H1 (cell line): ENCODE results near the gene CAMKK1. TPM values are rescaled to one million over a fixed set of nuclear protein-coding genes. Genes with fewer than 3 reads are reported as not detected.

Experiments used
- CEBPB ChIP-seq: IDR thresholded peaks from 2 replicates; pipeline ENCODE4 v1.6.1; 2012; ENCODE audit warnings: low read depth, low read length
- NANOG ChIP-seq: IDR thresholded peaks from 2 replicates; pipeline ENCODE4 v1.6.1; 2011; ENCODE audit warnings: low read length, low read depth, mild to moderate bottlenecking, inconsistent platforms; ENCODE audit not compliant: insufficient read depth, poor library complexity, severe bottlenecking
- RBBP5 ChIP-seq: IDR thresholded peaks from 2 replicates; pipeline ENCODE4 v1.7.1; 2012; ENCODE audit warnings: low read depth, mild to moderate bottlenecking, inconsistent platforms, low read length, moderate library complexity, borderline replicate concordance
- polyA plus RNA-seq, 7 experiments: library from polyadenylated mRNA; depleted of rRNA in 3 of 7; stranded (reverse) in 5 of 7; unstranded in 2 of 7; fragments of >200 nt in 5 of 7; fragments of 200-250 nt in 2 of 7; gene quantifications; 1 replicate in 5 of 7; 2 replicates in 1 of 7; 4 replicates in 1 of 7; pipeline versions ENCODE4 v1.2.1 to v1.2.3, GENCODE V29; 2011 to 2013; ENCODE audit warnings: missing spikeins in 2 of 7, mixed read lengths in 2 of 7
- total RNA-seq: library from RNA; stranded (reverse); fragmentation: NEBNext Ultra II Directional; extraction: Animal tissue kit (Norgen Biotek cat#: 25700); gene quantifications from 2 replicates; pipeline ENCODE4 v1.2.1, GENCODE V29; 2021
- TF ChIP-seq, protein P1 (sequence below): IDR thresholded peaks from 2 replicates; pipeline ENCODE4 v1.6.1; 2012; ENCODE audit warnings: inconsistent platforms

Gene CAMKK1
- total and polyA plus RNA-seq, 2 of the 8 experiments (the other 6 are each of a cell fraction or from before 2014, with no cell fraction given) = 7.1 to 7.6 TPM

DNA sequence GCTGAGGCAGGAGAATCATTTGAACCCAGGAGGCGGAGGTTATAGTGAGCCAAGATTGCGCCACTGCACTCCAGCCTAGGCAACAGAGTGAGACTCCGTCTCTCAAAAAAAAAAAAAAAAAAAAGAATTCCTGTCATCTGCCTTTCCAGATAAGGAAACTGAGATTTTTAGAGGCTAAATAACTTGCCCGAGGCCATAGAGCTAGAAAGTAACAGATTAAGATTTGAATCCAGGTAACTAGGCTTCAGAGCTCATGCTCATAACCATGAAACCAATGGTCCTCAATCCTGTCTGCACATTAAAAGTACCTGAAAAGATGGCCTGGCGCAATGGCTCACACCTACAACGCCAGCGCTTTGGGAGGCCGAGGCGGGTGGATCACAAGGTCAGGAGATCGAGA lies 56.3 kb downstream of the CAMKK1 start (continued):
- TF ChIP-seq RBBP5 (no peak), CEBPB (no peak), NANOG (no peak)
- TF ChIP-seq, protein P1, sequence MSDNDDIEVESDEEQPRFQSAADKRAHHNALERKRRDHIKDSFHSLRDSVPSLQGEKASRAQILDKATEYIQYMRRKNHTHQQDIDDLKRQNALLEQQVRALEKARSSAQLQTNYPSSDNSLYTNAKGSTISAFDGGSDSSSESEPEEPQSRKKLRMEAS = no peak
- TF ChIP-seq, all 59 proteins: peak for 0
